K562 (cell line): ENCODE data around the gene LY6G6F. TPM values are rescaled to one million over a fixed set of nuclear protein-coding genes. Genes with fewer than 3 reads are reported as not detected.

ENCODE experiments used
- ATAC-seq: fragments of 200-7000 bp; cut with Tn5 transposase; 3 replicates; pipeline ENCODE4 v1.9.1; 2020; ENCODE audit warnings: moderate library complexity
- BruUV-seq: library from RNA; stranded (reverse); fragments of 400-500 nt; replicated peaks from 2 replicates; lab custom pipeline; 2021; lab: Mats Ljungman, UMichigan
- CTCF ChIA-PET: fragments of 300-600 bp; formaldehyde crosslinking; extraction: SDS; loops from one replicate; lab custom pipeline; 2021; ENCODE audit warnings: low intra/inter-chr PET ratio; lab: Yijun Ruan, JAX
- POLR2A ChIA-PET: fragments of 300-600, 350-650 bp; sonication (Branson Sonifier 250); formaldehyde crosslinking; extraction: SDS; loops from one replicate; lab custom pipeline; 2021; ENCODE audit warnings: antibody characterized with exemption, inconsistent platforms; lab: Yijun Ruan, JAX
- DNase-seq, 4 experiments: peaks; one replicate each; pipeline versions ENCODE4 v3.0.0 to v3.0.0-alpha.2; 2011 to 2018; ENCODE audit warnings: low spot score in 3 of 4, mixed read lengths in 3 of 4; ENCODE audit errors: extremely low read depth in 1 of 4
- FAIRE-seq: peaks from 2 replicates; lab custom pipeline; 2011; peaks lifted over from hg19 to GRCh38; lab: Jason Lieb, UNC
- H2AFZ ChIP-seq: 2 replicates; pipeline ENCODE4 v1.6.0; 2011; ENCODE audit warnings: low read depth, low read length, control low read depth, inconsistent platforms
- H3K27ac ChIP-seq: fragments of 200-600 bp; 3 replicates; pipeline ENCODE4 v1.8.0; 2011; ENCODE audit warnings: low read depth, mild to moderate bottlenecking, control low read depth, inconsistent platforms, low read length, moderate library complexity, mixed read lengths; ENCODE audit errors: extremely low read depth
- H3K27me3 ChIP-seq, 2 experiments: fragments of 300-600 bp in 1 of 2; 2 replicates in 1 of 2; 3 replicates in 1 of 2; pipeline versions ENCODE4 v1.6.0 to v1.8.0; 2011; ENCODE audit warnings: inconsistent platforms in 2 of 2, low read length in 2 of 2, mild to moderate bottlenecking in 1 of 2, mixed read lengths in 1 of 2, moderate library complexity in 1 of 2; ENCODE audit not compliant: control insufficient read depth in 2 of 2, insufficient read depth in 2 of 2
- H3K36me3 ChIP-seq: fragments of 300-600 bp; 3 replicates; pipeline ENCODE4 v1.8.0; 2011; ENCODE audit warnings: mild to moderate bottlenecking, low read length, inconsistent platforms; ENCODE audit not compliant: control insufficient read depth, insufficient read depth
- H3K4me1 ChIP-seq, 2 experiments: fragments of 200-600 bp in 1 of 2; replicated peaks in 1 of 2; 2 replicates in 1 of 2; 3 replicates in 1 of 2; pipeline versions ENCODE4 v1.5.1 to v1.8.0; 2011; ENCODE audit warnings: inconsistent platforms in 2 of 2, low read length in 2 of 2, mild to moderate bottlenecking in 1 of 2, mixed read lengths in 1 of 2, moderate library complexity in 1 of 2; ENCODE audit not compliant: control insufficient read depth in 2 of 2, insufficient read depth in 2 of 2
- H3K4me2 ChIP-seq: 2 replicates; pipeline ENCODE4 v1.6.1; 2011; ENCODE audit warnings: low read length, control low read depth, inconsistent platforms, mixed read lengths; ENCODE audit not compliant: insufficient read depth
- H3K4me3 ChIP-seq: fragments of 200-600 bp; sonication (generic), shearing (Covaris generic); 2 replicates; pipeline ENCODE4 v1.5.1; 2016; ENCODE audit warnings: control low read depth, inconsistent platforms
- H3K79me2 ChIP-seq: fragments of 200-600 bp; 3 replicates; pipeline ENCODE4 v1.8.0; 2011; ENCODE audit warnings: low read length, inconsistent platforms; ENCODE audit not compliant: control insufficient read depth, insufficient read depth
- H3K9ac ChIP-seq, 2 experiments: 2 replicates each; pipeline versions ENCODE4 v1.6.0 to v1.6.1; 2011; ENCODE audit warnings: low read depth in 2 of 2, low read length in 2 of 2, control low read depth in 1 of 2, inconsistent platforms in 1 of 2, mild to moderate bottlenecking in 1 of 2, mixed read lengths in 1 of 2; ENCODE audit not compliant: insufficient read depth in 1 of 2
- H3K9me1 ChIP-seq: one replicate; pipeline ENCODE4 v1.6.0; 2011; ENCODE audit warnings: inconsistent platforms, mild to moderate bottlenecking, low read length, moderate library complexity; ENCODE audit not compliant: control insufficient read depth, insufficient read depth
- H3K9me3 ChIP-seq: replicated peaks from 2 replicates; pipeline ENCODE4 v1.5.1; 2011; ENCODE audit warnings: low read depth, low read length, inconsistent platforms; ENCODE audit not compliant: control insufficient read depth, insufficient read depth
- H4K20me1 ChIP-seq: replicated peaks from 2 replicates; pipeline ENCODE4 v1.6.1; 2011; ENCODE audit warnings: low read length, inconsistent platforms, mixed read lengths; ENCODE audit not compliant: control insufficient read depth, insufficient read depth
- CBX5 ChIP-seq: IDR thresholded peaks from 2 replicates; pipeline ENCODE4 v1.6.1; 2014; ENCODE audit warnings: low read depth, borderline replicate concordance
- CTBP1 ChIP-seq: fragments of 450-650 bp; IDR thresholded peaks from 2 replicates; pipeline ENCODE4 v1.6.1; 2016; ENCODE audit warnings: borderline replicate concordance
- ESRRA ChIP-seq: fragments of 450-650 bp; IDR thresholded peaks from 2 replicates; pipeline ENCODE4 v1.6.1; 2014; ENCODE audit warnings: low read depth, mild to moderate bottlenecking, moderate library complexity, borderline replicate concordance
- GATAD2B ChIP-seq: fragments of 450-650 bp; IDR thresholded peaks from 2 replicates; pipeline ENCODE4 v1.6.1; 2017; ENCODE audit warnings: mild to moderate bottlenecking, borderline replicate concordance
- HMG20B ChIP-seq: fragments of 250-450 bp; sonication (Bioruptor Pico); IDR thresholded peaks from 2 replicates; pipeline ENCODE4 v1.5.0; 2021; ENCODE audit warnings: mild to moderate bottlenecking
- HNRNPUL1 ChIP-seq: fragments of 200-400 bp; formaldehyde crosslinking; IDR thresholded peaks from 2 replicates; pipeline ENCODE4 v1.6.1; 2017; ENCODE audit warnings: low read length
- KLF1 ChIP-seq: fragments of 450-650 bp; IDR thresholded peaks from 2 replicates; pipeline ENCODE4 v1.6.1; 2016; ENCODE audit warnings: missing genetic modification characterization, missing compliant biosample characterization
- KLF16 ChIP-seq: IDR thresholded peaks from 2 replicates; pipeline ENCODE4 v1.6.1; 2016; ENCODE audit warnings: antibody characterized with exemption
- PHB2 ChIP-seq: fragments of 450-650 bp; IDR thresholded peaks from 2 replicates; pipeline ENCODE4 v1.6.1; 2017; ENCODE audit warnings: low read depth
- RFX1 ChIP-seq: fragments of 450-650 bp; IDR thresholded peaks from 2 replicates; pipeline ENCODE4 v1.6.1; 2016; ENCODE audit warnings: mild to moderate bottlenecking, moderate library complexity
- SMC3 ChIP-seq: conservative IDR thresholded peaks from 2 replicates; pipeline ENCODE4 v1.6.1; 2011; ENCODE audit warnings: low read depth, low read length, improper control_type of control experiment; ENCODE audit not compliant: insufficient read depth
- SNIP1 ChIP-seq: fragments of 450-650 bp; IDR thresholded peaks from 2 replicates; pipeline ENCODE4 v1.7.1; 2017; ENCODE audit warnings: low read depth, mild to moderate bottlenecking
- TARDBP ChIP-seq: fragments of 450-650 bp; IDR thresholded peaks from 2 replicates; pipeline ENCODE4 v1.6.1; 2016
- TSC22D4 ChIP-seq: fragments of 450-650 bp; IDR thresholded peaks from 2 replicates; pipeline ENCODE4 v1.6.1; 2016; ENCODE audit warnings: missing genetic modification characterization, missing biosample characterization, control low read depth
- ZNF133 ChIP-seq: fragments of 250-450 bp; sonication (Bioruptor Pico); IDR thresholded peaks from 2 replicates; pipeline ENCODE4 v1.4.0; 2020; ENCODE audit warnings: mild to moderate bottlenecking
- ZNF3 ChIP-seq: fragments of 250-450 bp; sonication (Bioruptor Pico); IDR thresholded peaks from 2 replicates; pipeline ENCODE4 v1.5.0; 2021; ENCODE audit warnings: mild to moderate bottlenecking, moderate library complexity
- ZNF347 ChIP-seq: fragments of 450-650 bp; formaldehyde crosslinking; IDR thresholded peaks from 2 replicates; pipeline ENCODE4 v1.4.0; 2020; ENCODE audit warnings: low read depth, mild to moderate bottlenecking, moderate library complexity
- ZNF668 ChIP-seq: fragments of 250-450 bp; sonication (Bioruptor Pico); IDR thresholded peaks from 2 replicates; pipeline ENCODE4 v1.8.0; 2022; ENCODE audit warnings: mild to moderate bottlenecking, inconsistent platforms
- ZNF75A ChIP-seq: fragments of 450-650 bp; formaldehyde crosslinking; IDR thresholded peaks from 2 replicates; pipeline ENCODE4 v1.4.0; 2020; ENCODE audit warnings: mild to moderate bottlenecking
- WGBS: fragments of 100-300 bp; shearing (Covaris generic); methylation state at CpG from one replicate; pipeline ENCODE4 v1.1.6; 2016; ENCODE audit warnings: low coverage, mixed read lengths; ENCODE audit not compliant: insufficient coverage; ENCODE audit errors: missing lambda C conversion rate; 5-methylcytosine and 5-hydroxymethylcytosine counted together
- in situ Hi-C: fragments of 300-500 bp; cut with MboI; formaldehyde crosslinking; loops from 4 replicates; pipeline ENCODE4 v1.15.0; 2018; ENCODE audit warnings: inconsistent platforms, mixed read lengths
- intact Hi-C: fragments of 100-400 bp; cut with micrococcal nuclease; formaldehyde crosslinking; loops from 2 replicates; pipeline ENCODE4 v1.14.2; 2022
- polyA plus RNA-seq, 8 experiments: library from polyadenylated mRNA; depleted of rRNA in 4 of 8; stranded (reverse) in 5 of 8; unstranded in 3 of 8; fragments of >200 nt; fragmentation: Nextera tagmentation in 2 of 8; fragmentation: Illumina TruSeq in 1 of 8; extraction: Ambion mirVana in 2 of 8; extraction: Trizol in 1 of 8; gene quantifications; 2 replicates each; pipeline versions ENCODE4 v1.2.1 to v1.2.3, GENCODE V29; 2011 to 2014; ENCODE audit warnings: inconsistent platforms in 1 of 8, missing spikeins in 1 of 8
- total RNA-seq, 7 experiments: library from RNA; depleted of rRNA in 6 of 7; stranded (reverse); fragments of >200 nt in 6 of 7; fragmentation: Illumina TruSeq in 2 of 7; extraction: Trizol in 2 of 7; gene quantifications; 2 replicates each; pipeline versions ENCODE4 v1.2.1 to v1.2.3, GENCODE V29; 2011 to 2021; ENCODE audit warnings: low replicate concordance in 1 of 7
- TF ChIP-seq, protein P1 (sequence below): fragments of 250-450 bp; sonication (Bioruptor Pico); IDR thresholded peaks from 2 replicates; pipeline ENCODE4 v1.9.0; 2021; ENCODE audit warnings: mild to moderate bottlenecking
- TF ChIP-seq, protein P2 (sequence below), 2 experiments: fragments of 450-650 bp; IDR thresholded peaks; 2 replicates each; pipeline ENCODE4 v1.6.1; 2016

LY6G6F gene
- total and polyA plus RNA-seq, 9 of the 15 experiments (the other 6 are each of a cell fraction or from before 2014, with no cell fraction given) = 0.14 to 0.50 (median 0.28) TPM; not detected in 2

DNA sequence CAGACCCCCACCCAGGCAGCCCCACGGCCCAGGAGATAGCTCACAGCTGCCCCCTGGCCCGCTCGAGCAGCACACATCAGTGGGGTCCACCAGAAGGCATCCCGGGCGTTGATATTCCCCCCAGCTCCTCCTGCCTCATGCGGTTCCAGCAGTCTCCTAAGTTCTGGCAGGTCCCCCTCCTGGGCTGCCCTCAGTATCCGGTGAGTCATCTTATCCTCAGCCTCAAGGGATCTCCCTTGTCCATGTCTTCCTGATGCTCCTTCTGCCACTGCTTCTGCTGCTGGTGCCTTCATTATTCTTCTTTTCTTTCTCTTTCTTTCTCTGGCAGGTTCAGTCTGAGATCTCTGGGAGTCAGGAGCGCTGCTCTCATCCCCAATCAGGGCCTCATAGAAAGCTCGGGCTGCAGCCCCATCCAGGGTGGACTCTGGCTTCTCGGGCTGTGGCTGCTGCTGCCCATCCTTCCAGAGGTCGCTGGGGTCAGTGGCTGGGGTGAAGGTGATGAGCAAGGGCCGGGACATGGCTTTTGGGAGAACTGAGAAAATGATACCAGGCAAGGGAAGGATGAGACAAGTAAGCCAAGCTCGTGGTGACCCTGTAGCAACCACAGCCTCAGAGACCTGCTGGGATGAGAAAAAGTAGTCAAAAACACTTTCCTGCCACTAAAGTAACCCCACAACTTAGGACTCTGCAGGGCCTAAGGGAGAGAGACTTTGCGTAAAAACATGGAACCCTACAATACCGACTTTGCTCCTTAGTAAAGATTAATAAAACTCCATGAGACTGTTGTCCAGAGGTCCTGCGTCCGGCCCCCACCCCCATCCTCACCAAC, 42.5 kb upstream of the LY6G6F start (continued):
- TF ChIP-seq ESRRA (peak; percentile 79), HMG20B (CRISPR knock-in tag) (no peak), SMC3 (no peak), SNIP1 (no peak), HNRNPUL1 (no peak), GATAD2B (no peak), KLF16 (no peak), KLF1 (tag) (no peak), ZNF75A (CRISPR knock-in tag) (no peak)

DNA sequence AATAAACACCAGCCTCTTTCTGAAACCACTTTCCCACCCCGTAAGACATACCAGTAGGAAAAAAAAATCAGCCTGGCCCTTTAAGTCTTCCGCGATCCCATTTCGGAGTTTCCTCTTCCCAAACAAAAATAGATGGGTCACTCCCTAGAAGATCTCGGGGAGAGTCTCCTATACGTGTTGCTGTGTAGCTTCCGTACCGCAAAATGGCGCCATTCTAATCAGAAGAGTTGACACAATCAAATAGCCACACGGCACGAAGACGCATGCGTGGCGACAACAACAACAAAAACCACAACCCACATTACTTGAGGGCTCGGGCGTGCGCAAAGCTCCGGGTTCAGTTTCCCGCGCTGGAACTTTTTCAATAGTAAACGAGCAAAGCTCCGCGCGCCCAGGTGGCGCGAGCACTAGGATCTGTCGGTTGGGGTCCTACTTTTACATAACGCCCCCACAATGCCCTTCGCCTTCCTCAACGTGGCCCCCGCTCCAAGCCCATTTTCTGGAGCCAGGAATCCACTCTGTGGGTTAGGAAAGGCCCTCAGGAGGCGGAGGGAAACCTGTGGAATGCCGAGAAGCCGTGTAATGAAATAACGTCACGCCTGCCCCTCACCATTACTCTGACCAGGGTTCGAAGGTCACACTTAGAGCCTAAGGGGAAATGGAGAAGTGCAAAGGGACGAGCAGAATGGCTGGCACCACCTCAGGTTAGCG, 41.7 kb upstream of the LY6G6F start, which contains the start of gene GPANK1:
Gene GPANK1, minus strand, starts transcription at position 208 of the 711 bp plus-strand sequence. CDS start 519 bp downstream, outside the sequence.
- ChIA-PET POLR2A (interaction anchor here (0.6 to 9.8 kb wide), 54 partner anchors 7 to 1692 kb away, joined by 3 to 267 read pairs (median 6); partner anchors contain the start of genes ABHD16A, APOM, BAG6 and CLIC1), CTCF (no interaction called here)
- Histone ChIP-seq H3K9me1 (no peaks in the 10 kb centered on the region), H3K4me2 (peak within 1 kb of the TSS; percentile 93), H3K9me3 (no peaks in the 10 kb centered on the region), H3K27ac (peak within 1 kb of the TSS; percentile 97), H3K79me2 (peaks cover 84% of the 10 kb centered on the region), H2AFZ (peak within 1 kb of the TSS; percentile 62), H3K4me3 (peak within 1 kb of the TSS; percentile 66), H3K27me3 (no peaks in the 10 kb centered on the region), H3K36me3 (peaks cover 61% of the 10 kb centered on the region), H3K4me1 (peaks cover 36 to 46% of the 10 kb centered on the region in 2 experiments; a peak in 4 of 5 replicates), H4K20me1 (0 out of 2 replicates have a peak, but pooled peaks cover 3% of the 10 kb centered on the region), H3K9ac (peak within 1 kb of the TSS; percentile 96 to 97)
- BruUV-seq = no TSS peak
- FAIRE-seq (peak; percentile 99), ATAC-seq (peak; percentile 65), DNase-seq (peak in 3 of 4 experiments; percentile 71 to 100 (median 90))
- in situ Hi-C loops (loop anchor here (5.0 kb wide), 2 partner anchors 118 to 197 kb away; partner anchors contain the start of genes ATP6V1G2, NEU1 and NFKBIL1), intact Hi-C loops (loop anchor here (1.0 to 10.0 kb wide), 7 partner anchors 13 to 510 kb away; partner anchors contain the start of genes ABHD16A, AGPAT1, ATP6V1G2 and BAG6)
- WGBS = 1% methylated on average over 39 of the region's 39 CpGs
- 0 out of 2 replicates have a peak, but pooled peaks have one; percentile 44 for TF ChIP-seq ZNF133 (CRISPR knock-in tag)
- TF ChIP-seq RFX1 = no peak
- TF ChIP-seq CTBP1 = no peak
- peak; percentile 83; the same call in 1 of the 2 replicates for TF ChIP-seq ZNF668 (CRISPR knock-in tag)
- no peak; the same call in 1 of the 2 replicates for TF ChIP-seq TARDBP
- TF ChIP-seq, protein P1, sequence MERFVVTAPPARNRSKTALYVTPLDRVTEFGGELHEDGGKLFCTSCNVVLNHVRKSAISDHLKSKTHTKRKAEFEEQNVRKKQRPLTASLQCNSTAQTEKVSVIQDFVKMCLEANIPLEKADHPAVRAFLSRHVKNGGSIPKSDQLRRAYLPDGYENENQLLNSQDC (CRISPR knock-in tag) = peak; percentile 36; the same call in 1 of the 2 replicates
- TF ChIP-seq TSC22D4 = no peak
- TF ChIP-seq, protein P2, sequence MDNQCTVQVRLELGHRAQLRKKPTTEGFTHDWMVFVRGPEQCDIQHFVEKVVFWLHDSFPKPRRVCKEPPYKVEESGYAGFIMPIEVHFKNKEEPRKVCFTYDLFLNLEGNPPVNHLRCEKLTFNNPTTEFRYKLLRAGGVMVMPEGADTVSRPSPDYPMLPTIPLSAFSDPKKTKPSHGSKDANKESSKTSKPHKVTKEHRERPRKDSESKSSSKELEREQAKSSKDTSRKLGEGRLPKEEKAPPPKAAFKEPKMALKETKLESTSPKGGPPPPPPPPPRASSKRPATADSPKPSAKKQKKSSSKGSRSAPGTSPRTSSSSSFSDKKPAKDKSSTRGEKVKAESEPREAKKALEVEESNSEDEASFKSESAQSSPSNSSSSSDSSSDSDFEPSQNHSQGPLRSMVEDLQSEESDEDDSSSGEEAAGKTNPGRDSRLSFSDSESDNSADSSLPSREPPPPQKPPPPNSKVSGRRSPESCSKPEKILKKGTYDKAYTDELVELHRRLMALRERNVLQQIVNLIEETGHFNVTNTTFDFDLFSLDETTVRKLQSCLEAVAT (IDR thresholded peaks at IDR 0.05) = peak; percentile 75 to 92; a peak in 3 of 4 replicates
- no peak for TF ChIP-seq PHB2
- TF ChIP-seq ZNF3 (CRISPR knock-in tag) = no peak
- no peak for TF ChIP-seq ZNF347
- TF ChIP-seq CBX5 = no peak
